Naive thymus-derived CD4-positive, alpha-beta T cell (primary cell): ENCODE measurements around the gene SAG. TPM values are rescaled to one million over a fixed set of nuclear protein-coding genes. Genes with fewer than 3 reads are reported as not detected.

Source experiments
- ATAC-seq: fragments of 150-1000 bp; cut with Tn5 transposase; 2 replicates; pipeline ENCODE4 v1.10.0; 2021; ENCODE audit warnings: mild to moderate bottlenecking, moderate library complexity
- CTCF ChIA-PET: fragments of 350-600 bp; sonication (Branson Sonifier 250); formaldehyde crosslinking; loops from one replicate; lab custom pipeline; 2021; ENCODE audit warnings: antibody characterized with exemption; lab: Charles Lee
- POLR2A ChIA-PET: fragments of 350-600 bp; sonication (Branson Sonifier 250); formaldehyde crosslinking; loops from one replicate; lab custom pipeline; 2021; ENCODE audit warnings: antibody characterized with exemption, inconsistent platforms; lab: Charles Lee
- DNase-seq, 9 donors: peaks; one replicate each; pipeline versions ENCODE4 v3.0.0 to v3.0.0-alpha.2; 2020 to 2022; ENCODE audit warnings: mixed read lengths in 1 of 9
- H3K27ac ChIP-seq: one replicate; pipeline ENCODE4 v1.7.0; 2013; ENCODE audit warnings: mild to moderate bottlenecking, low read depth, low read length, moderate library complexity
- H3K27me3 ChIP-seq, 2 donors: one replicate each; pipeline ENCODE4 v1.7.0; 2013; ENCODE audit warnings: low read length in 2 of 2, mild to moderate bottlenecking in 2 of 2, moderate library complexity in 2 of 2; ENCODE audit not compliant: control insufficient read depth in 2 of 2, insufficient read depth in 2 of 2
- H3K36me3 ChIP-seq, 3 experiments: 1 replicate in 2 of 3; 2 replicates in 1 of 3; pipeline ENCODE4 v1.7.0; 2013; ENCODE audit warnings: low read length in 3 of 3, mild to moderate bottlenecking in 3 of 3, moderate library complexity in 1 of 3; ENCODE audit not compliant: insufficient read depth in 3 of 3, control insufficient read depth in 2 of 3
- H3K4me1 ChIP-seq, 2 donors: one replicate each; pipeline ENCODE4 v1.7.0; 2013; ENCODE audit warnings: low read length in 2 of 2, mild to moderate bottlenecking in 2 of 2, moderate library complexity in 1 of 2; ENCODE audit not compliant: control insufficient read depth in 2 of 2, insufficient read depth in 2 of 2
- H3K4me3 ChIP-seq: 2 replicates; pipeline ENCODE4 v1.7.0; 2013; ENCODE audit warnings: mild to moderate bottlenecking, low read length
- H3K9me3 ChIP-seq, 3 experiments: 1 replicate in 2 of 3; 2 replicates in 1 of 3; pipeline ENCODE4 v1.7.0; 2013; ENCODE audit warnings: low read length in 3 of 3; ENCODE audit not compliant: control insufficient read depth in 2 of 3
- H3K27ac Mint-ChIP-seq, 9 donors: one replicate each; pipeline ENCODE4 v1.8.0; 2020 to 2022; ENCODE audit warnings: mixed read lengths in 9 of 9, mild to moderate bottlenecking in 8 of 9, moderate library complexity in 5 of 9, inconsistent platforms in 2 of 9
- H3K27me3 Mint-ChIP-seq, 5 donors: one replicate each; pipeline ENCODE4 v1.8.0; 2021 to 2022; ENCODE audit warnings: mixed read lengths in 5 of 5, mild to moderate bottlenecking in 1 of 5
- H3K36me3 Mint-ChIP-seq, 5 donors: one replicate each; pipeline ENCODE4 v1.8.0; 2020 to 2022; ENCODE audit warnings: mixed read lengths in 5 of 5, mild to moderate bottlenecking in 3 of 5, inconsistent platforms in 1 of 5
- H3K4me1 Mint-ChIP-seq, 7 donors: one replicate each; pipeline ENCODE4 v1.8.0; 2020 to 2022; ENCODE audit warnings: mixed read lengths in 7 of 7, mild to moderate bottlenecking in 3 of 7, inconsistent platforms in 1 of 7
- H3K4me3 Mint-ChIP-seq, 10 donors: one replicate each; pipeline ENCODE4 v1.8.0; 2020 to 2022; ENCODE audit warnings: mild to moderate bottlenecking in 10 of 10, mixed read lengths in 10 of 10, moderate library complexity in 6 of 10, inconsistent platforms in 2 of 10
- H3K9me3 Mint-ChIP-seq, 11 donors: one replicate each; pipeline ENCODE4 v1.8.0; 2020 to 2022; ENCODE audit warnings: mixed read lengths in 11 of 11, mild to moderate bottlenecking in 4 of 11, inconsistent platforms in 1 of 11, moderate library complexity in 1 of 11
- intact Hi-C, 2 donors: fragments of 100-400 bp; cut with micrococcal nuclease; formaldehyde crosslinking; loops; one replicate each; pipeline ENCODE4 v1.15.1; 2023
- polyA plus RNA-seq, 2 donors: library from polyadenylated mRNA; unstranded; fragments of 300-500 nt; fragmentation: Illumina TruSeq; gene quantifications; one replicate each; pipeline ENCODE4 v1.2.3, GENCODE V29; 2021
- total RNA-seq, 6 experiments: library from RNA in 5 of 6; stranded (reverse) in 5 of 6; gene quantifications; 1 replicate in 5 of 6; 2 replicates in 1 of 6; pipeline ENCODE4 v1.2.3 and lab custom pipeline; 2021 to 2026

Gene SAG
- total and polyA plus RNA-seq, 7 experiments from 2014 or later: 0.05 to 0.65 (median 0.10) TPM; not detected in 4

DNA sequence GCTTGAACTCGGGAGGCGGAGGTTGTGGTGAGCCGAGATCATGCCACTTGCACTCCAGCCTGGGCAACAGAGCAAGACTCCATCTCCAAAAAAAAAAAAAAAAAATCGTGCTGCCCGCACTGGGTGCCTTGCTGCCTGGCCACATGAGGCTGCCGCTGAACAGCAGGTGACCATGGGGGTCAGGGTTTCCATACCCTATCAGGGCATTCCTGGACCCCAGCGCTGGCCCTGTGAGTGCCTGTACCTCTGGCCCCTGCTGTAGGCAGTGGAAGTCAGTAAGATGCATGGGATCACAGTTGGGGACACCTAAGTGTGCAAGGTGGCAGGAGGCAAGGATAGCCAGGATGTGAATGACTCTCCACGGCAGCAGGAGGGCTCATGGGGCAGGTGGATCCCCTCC is 18.9 kb downstream of the SAG start:
- Histone ChIP-seq H3K27me3 (no peaks in the 10 kb centered on the region), H3K9me3 (no peaks in the 10 kb centered on the region), H3K27ac (no peak overlapping the region), H3K36me3 (no peaks in the 10 kb centered on the region), H3K4me1 (peaks cover 20 to 21% of the 10 kb centered on the region in 2 donors), H3K4me3 (no peak overlapping the region)
- H3K4me1 Mint-ChIP-seq: peaks cover 11 to 36% (median 24%) of the 10 kb centered on the region in 7 donors
- no peak overlapping the region for H3K4me3 Mint-ChIP-seq
- peaks cover 0 to 11% (median 0%) of the 10 kb centered on the region in 5 donors for H3K36me3 Mint-ChIP-seq
- DNase-seq (no peak), ATAC-seq (no peak)
- peaks cover 0 to 3% (median 0%) of the 10 kb centered on the region in 5 donors for H3K27me3 Mint-ChIP-seq
- intact Hi-C loops: no loop called here
- peak overlapping the region in 1 of 9 donors; percentile 53 for H3K27ac Mint-ChIP-seq
- POLR2A ChIA-PET: no interaction called here
- CTCF ChIA-PET: no interaction called here
- peaks cover 0 to 6% (median 0%) of the 10 kb centered on the region in 11 donors for H3K9me3 Mint-ChIP-seq

DNA sequence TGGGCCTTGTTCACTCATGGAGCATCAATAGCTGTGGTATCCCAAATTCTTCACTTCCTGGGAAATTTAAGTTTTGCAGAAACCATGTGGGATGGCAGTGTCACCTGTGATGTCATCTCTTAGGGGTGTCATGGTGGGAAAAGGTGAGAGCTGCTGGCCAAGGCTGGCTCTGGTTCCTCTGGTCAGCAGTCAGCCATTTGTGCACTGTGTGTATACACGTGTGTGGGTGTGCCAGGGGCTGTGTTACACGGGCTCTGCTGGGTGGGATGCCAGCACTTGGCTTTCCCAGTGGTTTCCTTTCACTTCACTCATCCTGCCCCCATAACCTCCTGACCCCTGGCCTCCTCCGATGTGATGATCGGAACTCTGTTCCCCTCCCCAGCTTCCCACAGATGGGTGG is 21.3 kb downstream of the SAG start:
- peak overlapping the region in 5 of 9 donors; percentile 0 to 80 (median 46) for H3K27ac Mint-ChIP-seq
- H3K27ac ChIP-seq: no peak overlapping the region
- no peak overlapping the region for H3K4me3 ChIP-seq
- H3K4me3 Mint-ChIP-seq: no peak overlapping the region
- DNase-seq (no peak), ATAC-seq (no peak)
- ChIA-PET CTCF (no interaction called here), POLR2A (no interaction called here)
- H3K27me3 Mint-ChIP-seq: peaks cover 0 to 2% (median 0%) of the 10 kb centered on the region in 5 donors
- no peaks in the 10 kb centered on the region for H3K27me3 ChIP-seq
- peaks cover 37 to 43% of the 10 kb centered on the region in 2 donors for H3K4me1 ChIP-seq
- H3K4me1 Mint-ChIP-seq: peaks cover 24 to 48% (median 37%) of the 10 kb centered on the region in 7 donors
- no peaks in the 10 kb centered on the region for H3K36me3 ChIP-seq
- intact Hi-C loops: no loop called here
- H3K9me3 ChIP-seq: no peaks in the 10 kb centered on the region
- H3K9me3 Mint-ChIP-seq: peaks cover 0 to 6% (median 0%) of the 10 kb centered on the region in 11 donors
- peaks cover 0 to 12% (median 0%) of the 10 kb centered on the region in 5 donors for H3K36me3 Mint-ChIP-seq

DNA sequence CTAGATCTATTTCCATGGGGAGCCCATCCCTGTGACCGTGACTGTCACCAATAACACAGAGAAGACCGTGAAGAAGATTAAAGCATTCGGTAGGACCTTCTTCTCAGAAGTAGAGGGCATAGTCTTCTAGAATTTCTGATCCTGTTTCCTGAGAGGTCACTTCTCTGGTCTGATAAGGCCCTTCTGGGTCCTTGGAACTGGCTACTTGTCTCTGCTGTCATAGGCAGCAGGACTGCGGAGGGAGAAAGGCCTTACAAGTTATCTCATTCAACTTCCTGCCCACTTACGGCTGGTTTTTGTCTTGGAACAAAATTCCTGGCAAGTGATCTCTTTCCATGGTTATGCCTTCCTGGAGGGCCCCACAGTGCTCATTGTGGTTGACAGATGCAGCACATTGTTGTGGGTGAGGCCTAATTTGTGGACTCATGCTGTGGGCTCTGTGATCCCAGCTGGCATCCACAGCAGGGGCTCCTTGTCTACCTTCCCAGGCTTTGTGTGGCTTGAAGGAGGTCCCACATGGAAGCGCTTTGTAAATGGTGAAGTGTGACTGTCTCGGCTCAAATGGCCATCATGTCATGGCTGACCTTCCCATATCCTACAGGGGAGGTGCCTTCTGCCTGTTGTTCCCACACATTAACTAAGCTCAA is 22.0 kb downstream of the SAG start:
- Histone ChIP-seq H3K27me3 (no peaks in the 10 kb centered on the region), H3K4me1 (peaks cover 44 to 50% of the 10 kb centered on the region in 2 donors), H3K9me3 (no peaks in the 10 kb centered on the region), H3K4me3 (no peak overlapping the region), H3K36me3 (no peaks in the 10 kb centered on the region), H3K27ac (no peak overlapping the region)
- intact Hi-C loops: loop anchor here in 1 of 2 donors (5.0 kb wide), 1 partner anchor 42 kb away; no protein-coding TSS in a partner anchor
- Mint-ChIP-seq H3K27ac (peak overlapping the region in 7 of 9 donors; percentile 0 to 80 (median 47)), H3K36me3 (peaks cover 0 to 14% (median 0%) of the 10 kb centered on the region in 5 donors), H3K27me3 (peaks cover 0 to 2% (median 0%) of the 10 kb centered on the region in 5 donors), H3K4me3 (peak overlapping the region in 1 of 10 donors; percentile 32), H3K4me1 (peaks cover 28 to 52% (median 39%) of the 10 kb centered on the region in 7 donors), H3K9me3 (peaks cover 0 to 6% (median 0%) of the 10 kb centered on the region in 11 donors)
- DNase-seq: no peak
- CTCF ChIA-PET: no interaction called here
- POLR2A ChIA-PET: interaction anchor here (2.8 kb wide), 1 partner anchor 25 kb away, joined by 13 read pairs; the partner anchor contains the start of gene DGKD
- ATAC-seq: no peak

DNA sequence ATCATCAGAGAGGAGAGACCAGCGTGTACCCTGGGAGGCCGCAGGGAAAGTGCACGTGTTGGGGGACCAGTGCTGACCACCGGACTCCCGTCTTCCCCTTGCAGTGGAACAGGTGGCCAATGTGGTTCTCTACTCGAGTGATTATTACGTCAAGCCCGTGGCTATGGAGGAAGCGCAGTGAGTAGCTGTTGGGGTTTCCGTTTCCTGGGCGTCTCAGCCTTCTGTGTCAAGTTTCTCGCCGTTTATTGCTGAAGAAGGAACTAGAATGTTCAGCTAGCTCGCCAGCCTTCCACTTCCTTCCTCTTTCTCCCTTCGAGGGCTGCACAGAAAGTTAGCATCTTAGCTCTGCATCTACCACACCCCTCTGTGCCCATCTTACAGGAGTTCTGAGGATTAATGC is 23.9 kb downstream of the SAG start:
- peaks cover 0 to 2% (median 0%) of the 10 kb centered on the region in 5 donors for H3K27me3 Mint-ChIP-seq
- H3K36me3 Mint-ChIP-seq: peaks cover 0 to 14% (median 0%) of the 10 kb centered on the region in 5 donors
- Histone ChIP-seq H3K27ac (peak overlapping the region; percentile 75), H3K4me1 (peaks cover 46 to 58% of the 10 kb centered on the region in 2 donors), H3K4me3 (peak overlapping the region; percentile 17), H3K9me3 (no peaks in the 10 kb centered on the region), H3K36me3 (no peaks in the 10 kb centered on the region), H3K27me3 (no peaks in the 10 kb centered on the region)
- peak; percentile 96 for ATAC-seq
- H3K4me3 Mint-ChIP-seq: peak overlapping the region; percentile 65 to 82 (median 73)
- H3K4me1 Mint-ChIP-seq: peaks cover 33 to 64% (median 51%) of the 10 kb centered on the region in 7 donors
- intact Hi-C loops: loop anchor here (1.0 to 5.0 kb wide), 7 partner anchors 23 to 781 kb away; partner anchors contain the start of genes ATG16L1 (in 1 of the 2), DGKD (in 1 of the 2), EIF4E2 (in 1 of the 2) and TIGD1 (in 1 of the 2)
- CTCF ChIA-PET: interaction anchor here (0.5 to 1.9 kb wide), 10 partner anchors 11 to 277 kb away, joined by 3 to 8 read pairs (median 4); no protein-coding TSS in a partner anchor
- peak overlapping the region; percentile 94 to 99 (median 98) for H3K27ac Mint-ChIP-seq
- DNase-seq: peak; percentile 45 to 89 (median 83)
- POLR2A ChIA-PET: interaction anchor here (0.6 to 2.8 kb wide), 21 partner anchors 9 to 475 kb away, joined by 3 to 41 read pairs (median 4); partner anchors contain the start of gene DGKD
- H3K9me3 Mint-ChIP-seq: peaks cover 0 to 6% (median 0%) of the 10 kb centered on the region in 11 donors

DNA sequence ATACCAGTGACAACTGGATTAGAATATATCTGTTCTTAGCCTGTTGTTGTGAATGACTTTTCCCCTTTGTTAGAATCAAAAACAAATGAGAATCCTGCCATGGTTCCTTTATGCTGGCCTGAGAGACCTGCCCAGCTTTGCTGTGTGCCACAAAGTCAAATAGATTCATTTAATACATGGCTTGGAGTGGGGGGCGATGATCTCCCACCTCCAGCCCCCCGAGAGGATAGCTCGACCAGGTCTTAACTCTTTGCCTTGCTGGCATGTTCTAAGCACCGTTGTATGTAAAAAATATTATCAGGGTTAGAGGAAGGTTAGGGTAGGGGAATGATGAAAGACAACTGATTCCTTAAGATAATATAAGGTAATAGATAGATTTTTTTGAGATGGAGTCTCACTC is 24.5 kb downstream of the SAG start:
- CTCF ChIA-PET: interaction anchor here (0.5 to 1.9 kb wide), 7 partner anchors 28 to 278 kb away, joined by 3 to 8 read pairs (median 4); no protein-coding TSS in a partner anchor
- intact Hi-C loops: loop anchor here in 1 of 2 donors (5.0 kb wide), 1 partner anchor 45 kb away; no protein-coding TSS in a partner anchor
- ATAC-seq (no peak), DNase-seq (no peak)
- no peaks in the 10 kb centered on the region for H3K27me3 ChIP-seq
- peak overlapping the region; percentile 75 for H3K27ac ChIP-seq
- H3K27me3 Mint-ChIP-seq: peaks cover 0 to 2% (median 0%) of the 10 kb centered on the region in 5 donors
- H3K36me3 ChIP-seq: no peaks in the 10 kb centered on the region
- H3K4me1 Mint-ChIP-seq: peaks cover 33 to 64% (median 51%) of the 10 kb centered on the region in 7 donors
- peak overlapping the region; percentile 94 to 99 (median 98) for H3K27ac Mint-ChIP-seq
- no peaks in the 10 kb centered on the region for H3K9me3 ChIP-seq
- peaks cover 46 to 58% of the 10 kb centered on the region in 2 donors for H3K4me1 ChIP-seq
- peak overlapping the region; percentile 17 for H3K4me3 ChIP-seq
- peaks cover 0 to 14% (median 0%) of the 10 kb centered on the region in 5 donors for H3K36me3 Mint-ChIP-seq
- H3K9me3 Mint-ChIP-seq: peaks cover 0 to 6% (median 0%) of the 10 kb centered on the region in 11 donors
- POLR2A ChIA-PET: interaction anchor here (0.6 to 2.8 kb wide), 14 partner anchors 8 to 476 kb away, joined by 3 to 41 read pairs (median 4); partner anchors contain the start of gene DGKD
- H3K4me3 Mint-ChIP-seq: peak overlapping the region; percentile 26 to 82 (median 72)

DNA sequence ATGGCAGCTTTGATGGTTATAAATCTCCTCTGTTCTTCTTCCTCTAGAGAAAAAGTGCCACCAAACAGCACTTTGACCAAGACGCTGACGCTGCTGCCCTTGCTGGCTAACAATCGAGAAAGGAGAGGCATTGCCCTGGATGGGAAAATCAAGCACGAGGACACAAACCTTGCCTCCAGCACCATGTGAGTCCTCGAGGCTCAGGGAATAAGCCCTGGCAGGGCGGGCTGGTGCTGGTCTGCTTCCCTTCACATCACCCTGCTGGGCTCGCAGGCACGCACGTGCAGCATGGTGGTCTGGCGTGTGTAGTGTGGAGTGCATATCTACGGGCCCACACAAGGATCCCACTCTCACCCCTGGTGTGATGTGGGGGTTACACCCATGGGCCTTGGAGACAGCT is 27.3 kb downstream of the SAG start:
- Mint-ChIP-seq H3K4me1 (peaks cover 37 to 62% (median 58%) of the 10 kb centered on the region in 7 donors), H3K27me3 (peaks cover 0 to 9% (median 0%) of the 10 kb centered on the region in 5 donors), H3K36me3 (peaks cover 0 to 11% (median 0%) of the 10 kb centered on the region in 5 donors), H3K4me3 (peak overlapping the region in 2 of 10 donors; percentile 17 to 31), H3K9me3 (peaks cover 0 to 6% (median 0%) of the 10 kb centered on the region in 11 donors), H3K27ac (peak overlapping the region in 4 of 9 donors; percentile 14 to 72 (median 23))
- Histone ChIP-seq H3K27ac (no peak overlapping the region), H3K4me3 (no peak overlapping the region), H3K27me3 (no peaks in the 10 kb centered on the region), H3K4me1 (peaks cover 43 to 52% of the 10 kb centered on the region in 2 donors), H3K36me3 (no peaks in the 10 kb centered on the region), H3K9me3 (no peaks in the 10 kb centered on the region)
- intact Hi-C loops: loop anchor here in 1 of 2 donors (5.0 kb wide), 1 partner anchor 48 kb away; no protein-coding TSS in a partner anchor
- ChIA-PET CTCF (interaction anchor here (1.1 kb wide), 1 partner anchor 22 kb away, joined by 3 read pairs; no protein-coding TSS in a partner anchor), POLR2A (interaction anchor here (0.7 to 1.2 kb wide), 2 partner anchors 12 to 38 kb away, joined by 3 read pairs; no protein-coding TSS in a partner anchor)
- ATAC-seq: no peak
- DNase-seq: no peak
